Fibroblast of lung (primary cell): ENCODE results near the gene ARHGAP45. TPM values are rescaled to one million over a fixed set of nuclear protein-coding genes. Genes with fewer than 3 reads are reported as not detected.
A peak's percentile ranks its signal among the peaks of the same experiment; 100 is the strongest.

Experiments
- DNase-seq, 2 donors: peaks; one replicate each; pipeline versions ENCODE4 v3.0.0 to v3.0.0-alpha.2; 2010; ENCODE audit warnings: low read depth in 2 of 2
- H2AFZ ChIP-seq: 2 replicates; pipeline ENCODE4 v1.5.1; 2012; ENCODE audit warnings: low read length, control low read depth, inconsistent platforms
- H3K27ac ChIP-seq: 2 replicates; pipeline ENCODE4 v1.5.1; 2011; ENCODE audit warnings: low read length, control low read depth; ENCODE audit not compliant: insufficient read depth
- H3K27me3 ChIP-seq: 2 replicates; pipeline ENCODE4 v1.5.1; 2011; ENCODE audit warnings: mild to moderate bottlenecking, low read length; ENCODE audit not compliant: control insufficient read depth, insufficient read depth
- H3K36me3 ChIP-seq: 2 replicates; pipeline ENCODE4 v1.5.1; 2011; ENCODE audit warnings: low read length; ENCODE audit not compliant: control insufficient read depth, insufficient read depth
- H3K4me1 ChIP-seq: 2 replicates; pipeline ENCODE4 v1.5.1; 2011; ENCODE audit warnings: low read length; ENCODE audit not compliant: control insufficient read depth, insufficient read depth; ENCODE audit errors: extremely low read depth
- H3K4me2 ChIP-seq: 2 replicates; pipeline ENCODE4 v1.5.1; 2011; ENCODE audit warnings: low read length, control low read depth; ENCODE audit not compliant: insufficient read depth; ENCODE audit errors: extremely low read depth
- H3K4me3 ChIP-seq, 4 experiments: fragments of 200-600 bp in 1 of 4; sonication (generic) in 1 of 4; replicated peaks in 1 of 4; 2 replicates each; pipeline ENCODE4 v1.5.1; 2011 to 2016; ENCODE audit warnings: low read length in 4 of 4, low read depth in 3 of 4, mild to moderate bottlenecking in 3 of 4, control low read depth in 2 of 4, inconsistent platforms in 1 of 4, mixed read lengths in 1 of 4; ENCODE audit not compliant: insufficient read depth in 1 of 4; ENCODE audit errors: control extremely low read depth in 1 of 4
- H3K79me2 ChIP-seq: 2 replicates; pipeline ENCODE4 v1.5.1; 2012; ENCODE audit warnings: mild to moderate bottlenecking, low read length, inconsistent platforms; ENCODE audit not compliant: control insufficient read depth, insufficient read depth
- H3K9ac ChIP-seq: 2 replicates; pipeline ENCODE4 v1.5.1; 2011; ENCODE audit warnings: mild to moderate bottlenecking, low read length, control low read depth; ENCODE audit not compliant: insufficient read depth
- H3K9me3 ChIP-seq: 2 replicates; pipeline ENCODE4 v1.5.1; 2012; ENCODE audit warnings: low read depth, low read length; ENCODE audit not compliant: control insufficient read depth, insufficient read depth
- H4K20me1 ChIP-seq: 2 replicates; pipeline ENCODE4 v1.5.1; 2011; ENCODE audit warnings: low read length; ENCODE audit not compliant: control insufficient read depth, insufficient read depth; ENCODE audit errors: extremely low read depth
- EZH2 ChIP-seq: IDR thresholded peaks from 2 replicates; pipeline ENCODE4 v1.5.1; 2012; ENCODE audit warnings: low read length, control low read depth, mild to moderate bottlenecking; ENCODE audit errors: missing control alignments
- polyA minus RNA-seq: library from RNA; depleted of rRNA, polyadenylated mRNA; stranded (reverse); fragments of >200 nt; gene quantifications from 2 replicates; pipeline ENCODE4 v1.2.3, GENCODE V29; 2011; ENCODE audit warnings: low replicate concordance
- polyA plus RNA-seq, 2 donors: library from polyadenylated mRNA; depleted of rRNA in 1 of 2; stranded (reverse) in 1 of 2; unstranded in 1 of 2; fragments of >200 nt; gene quantifications; 2 replicates each; pipeline ENCODE4 v1.2.1, GENCODE V29; 2011 to 2012; ENCODE audit warnings: missing spikeins in 1 of 2
- total RNA-seq: library from RNA; depleted of rRNA; stranded (reverse); fragments of >200 nt; gene quantifications from 2 replicates; pipeline ENCODE4 v1.2.1, GENCODE V29; 2014
- TF ChIP-seq, protein P1 (sequence below), 2 donors: IDR thresholded peaks in 1 of 2; conservative IDR thresholded peaks in 1 of 2; 1 replicate in 1 of 2; 2 replicates in 1 of 2; pipeline ENCODE4 v1.5.1; 2011 to 2012; ENCODE audit warnings: low read length in 2 of 2, control low read depth in 1 of 2, inconsistent platforms in 1 of 2, low read depth in 1 of 2, mild to moderate bottlenecking in 1 of 2

The ARHGAP45 gene
- total RNA-seq (0.77 and 1.8 TPM in 2 replicates), polyA plus RNA-seq (0.42 and 0.78 TPM in 2 replicates), polyA minus RNA-seq (0.67 and 0.90 TPM in 2 replicates)
- 3.3 and 7.8 TPM in 2 replicates for polyA plus RNA-seq (2012)

GRCh38 chr19:1066748-1067340, at the start of gene ARHGAP45:
Gene ARHGAP45, plus strand, starts transcription at chr19:1067167. Its CDS starts 239 bp downstream, at chr19:1067406.
- H3K4me3 ChIP-seq: peak within 1 kb of the TSS in 1 of 4 experiments; percentile 40
- H3K27ac ChIP-seq: no peak within 1 kb of the TSS
- H3K36me3 ChIP-seq: no peaks in the 10 kb centered on the region
- TF ChIP-seq EZH2: peak; percentile 31
- TF ChIP-seq, protein P1, sequence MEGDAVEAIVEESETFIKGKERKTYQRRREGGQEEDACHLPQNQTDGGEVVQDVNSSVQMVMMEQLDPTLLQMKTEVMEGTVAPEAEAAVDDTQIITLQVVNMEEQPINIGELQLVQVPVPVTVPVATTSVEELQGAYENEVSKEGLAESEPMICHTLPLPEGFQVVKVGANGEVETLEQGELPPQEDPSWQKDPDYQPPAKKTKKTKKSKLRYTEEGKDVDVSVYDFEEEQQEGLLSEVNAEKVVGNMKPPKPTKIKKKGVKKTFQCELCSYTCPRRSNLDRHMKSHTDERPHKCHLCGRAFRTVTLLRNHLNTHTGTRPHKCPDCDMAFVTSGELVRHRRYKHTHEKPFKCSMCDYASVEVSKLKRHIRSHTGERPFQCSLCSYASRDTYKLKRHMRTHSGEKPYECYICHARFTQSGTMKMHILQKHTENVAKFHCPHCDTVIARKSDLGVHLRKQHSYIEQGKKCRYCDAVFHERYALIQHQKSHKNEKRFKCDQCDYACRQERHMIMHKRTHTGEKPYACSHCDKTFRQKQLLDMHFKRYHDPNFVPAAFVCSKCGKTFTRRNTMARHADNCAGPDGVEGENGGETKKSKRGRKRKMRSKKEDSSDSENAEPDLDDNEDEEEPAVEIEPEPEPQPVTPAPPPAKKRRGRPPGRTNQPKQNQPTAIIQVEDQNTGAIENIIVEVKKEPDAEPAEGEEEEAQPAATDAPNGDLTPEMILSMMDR (conservative IDR thresholded peaks at IDR 0.05 in 1 of 2, IDR thresholded peaks at IDR 0.05 in 1 of 2; ENCODE audit: low read depth in 1 of 2, low read length in 2 of 2): no peak
- peak within 1 kb of the TSS; percentile 35 for H3K4me2 ChIP-seq
- H3K4me1 ChIP-seq: no peaks in the 10 kb centered on the region
- no peak within 1 kb of the TSS for H3K9ac ChIP-seq
- H3K9me3 ChIP-seq: no peaks in the 10 kb centered on the region
- no peak for DNase-seq
- no peak within 1 kb of the TSS for H2AFZ ChIP-seq
- peaks cover 18% of the 10 kb centered on the region for H3K27me3 ChIP-seq
- H4K20me1 ChIP-seq: no peaks in the 10 kb centered on the region
- no peaks in the 10 kb centered on the region for H3K79me2 ChIP-seq

DNA sequence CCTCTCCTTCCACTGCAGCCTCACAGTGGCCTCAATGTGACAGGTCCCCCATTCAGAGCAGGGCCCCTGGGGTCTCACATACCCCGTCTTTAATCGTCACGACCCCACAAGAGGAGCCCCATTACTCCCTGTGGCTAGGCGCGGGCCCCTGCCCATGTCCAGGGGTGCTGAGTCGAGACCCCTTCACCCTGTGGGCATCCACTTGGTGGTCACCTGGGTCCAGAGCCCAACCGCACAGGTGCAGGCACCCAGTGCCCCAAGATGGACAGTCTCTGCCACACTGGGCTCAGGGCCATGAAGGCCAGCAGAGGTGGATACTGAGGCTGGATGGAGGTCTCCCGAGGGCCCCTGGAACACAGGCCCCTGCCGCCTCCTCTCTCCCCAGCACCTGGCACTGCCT, 49.1 kb upstream of the ARHGAP45 start:
- no peak for DNase-seq
- Histone ChIP-seq H3K27ac (peak overlapping the region; percentile 45), H3K9ac (no peak overlapping the region), H2AFZ (no peak overlapping the region), H3K27me3 (no peaks in the 10 kb centered on the region), H4K20me1 (peaks cover 1% of the 10 kb centered on the region), H3K9me3 (no peaks in the 10 kb centered on the region), H3K79me2 (peaks cover 81% of the 10 kb centered on the region), H3K36me3 (peaks cover 14% of the 10 kb centered on the region), H3K4me1 (peaks cover 20% of the 10 kb centered on the region), H3K4me3 (no peak overlapping the region), H3K4me2 (no peak overlapping the region)
- no peak for TF ChIP-seq EZH2
- TF ChIP-seq, protein P1 (conservative IDR thresholded peaks at IDR 0.05 in 1 of 2, IDR thresholded peaks at IDR 0.05 in 1 of 2; ENCODE audit: low read depth in 1 of 2, low read length in 2 of 2): no peak

DNA sequence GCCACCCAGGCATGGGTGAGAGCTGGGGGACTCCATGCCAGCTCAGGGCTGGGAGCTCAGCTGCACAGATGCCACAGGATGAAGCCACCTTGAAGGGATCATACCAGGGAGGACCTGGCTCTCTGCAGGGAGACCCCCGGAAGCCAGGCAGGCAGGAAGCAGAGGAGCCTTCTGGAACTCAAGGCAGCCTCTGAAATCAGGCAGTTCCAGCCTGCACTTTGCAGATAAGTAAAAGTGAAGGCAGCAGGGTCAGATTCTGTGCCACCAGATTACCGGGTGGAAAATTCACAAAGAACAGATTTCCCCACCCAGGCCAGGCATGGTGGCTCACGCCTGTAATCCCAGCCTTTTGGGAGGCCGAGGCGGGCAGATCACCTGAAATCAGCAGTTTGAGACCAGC, 48.6 kb upstream of the ARHGAP45 start:
- TF ChIP-seq EZH2: no peak
- TF ChIP-seq, protein P1 (conservative IDR thresholded peaks at IDR 0.05 in 1 of 2, IDR thresholded peaks at IDR 0.05 in 1 of 2; ENCODE audit: low read depth in 1 of 2, low read length in 2 of 2): no peak
- Histone ChIP-seq H3K4me2 (peak overlapping the region; percentile 32), H4K20me1 (peaks cover 1% of the 10 kb centered on the region), H3K79me2 (peaks cover 76% of the 10 kb centered on the region), H3K9me3 (no peaks in the 10 kb centered on the region), H3K9ac (no peak overlapping the region), H3K4me1 (peaks cover 20% of the 10 kb centered on the region), H3K27ac (no peak overlapping the region), H2AFZ (no peak overlapping the region), H3K4me3 (peak overlapping the region in 1 of 4 experiments; percentile 91), H3K36me3 (peaks cover 13% of the 10 kb centered on the region), H3K27me3 (no peaks in the 10 kb centered on the region)
- no peak for DNase-seq
